Measurements from ENCODE around the gene HINT3.

GRCh38 chr6:125924169-125924568 lies 32.4 kb upstream of the HINT3 start:
- TF ChIP-seq CTCF (IDR thresholded peaks at IDR 0.05): no peak
- TF ChIP-seq POLR2A (IDR thresholded peaks at IDR 0.05): no peak
